HepG2 (cell line): ENCODE measurements around the gene IRF1. TPM values are rescaled to one million over a fixed set of nuclear protein-coding genes. Genes with fewer than 3 reads are reported as not detected.

Experiments
- ATAC-seq: fragments of 200-7000 bp; cut with Tn5 transposase; 3 replicates; pipeline ENCODE4 v1.9.1; 2020; ENCODE audit warnings: mild to moderate bottlenecking, moderate library complexity
- BruUV-seq: library from RNA; stranded (reverse); fragments of 400-500 nt; replicated peaks from 2 replicates; lab custom pipeline; 2021; lab: Mats Ljungman, UMichigan
- CTCF ChIA-PET: fragments of 300-600 bp; formaldehyde crosslinking; extraction: SDS; loops from one replicate; lab custom pipeline; 2021; ENCODE audit warnings: low total read pairs, inconsistent platforms, low intra/inter-chr PET ratio; lab: Yijun Ruan, JAX
- POLR2A ChIA-PET: fragments of 350-600 bp; sonication (Branson Sonifier 250); formaldehyde crosslinking; loops from one replicate; lab custom pipeline; 2020; ENCODE audit warnings: antibody characterized with exemption, inconsistent platforms; lab: Yijun Ruan, JAX
- DNase-seq: peaks from one replicate; pipeline ENCODE4 v3.0.0-alpha.2; 2015; ENCODE audit warnings: low spot score
- FAIRE-seq: peaks from 3 replicates; lab custom pipeline; 2011; peaks lifted over from hg19 to GRCh38; lab: Jason Lieb, UNC
- H2AFZ ChIP-seq: one replicate; pipeline ENCODE4 v1.6.1; 2011; ENCODE audit warnings: low read length, inconsistent platforms
- H3K27ac ChIP-seq: fragments of 300-600 bp; 3 replicates; pipeline ENCODE4 v1.8.0; 2011; ENCODE audit warnings: mixed run types, mild to moderate bottlenecking, mixed read lengths, low read length, inconsistent platforms; ENCODE audit not compliant: insufficient read depth; ENCODE audit errors: extremely low read length
- H3K27me3 ChIP-seq, 2 experiments: fragments of 200-600 bp in 1 of 2; 2 replicates in 1 of 2; 3 replicates in 1 of 2; pipeline versions ENCODE4 v1.6.0 to v1.8.0; 2011; ENCODE audit warnings: low read length in 2 of 2, mild to moderate bottlenecking in 2 of 2, moderate library complexity in 2 of 2, inconsistent platforms in 1 of 2; ENCODE audit not compliant: insufficient read depth in 2 of 2, control insufficient read depth in 1 of 2
- H3K36me3 ChIP-seq, 2 experiments: fragments of 200-600 bp in 1 of 2; replicated peaks in 1 of 2; 2 replicates in 1 of 2; 3 replicates in 1 of 2; pipeline versions ENCODE4 v1.5.1 to v1.8.0; 2011; ENCODE audit warnings: low read length in 2 of 2, inconsistent platforms in 1 of 2; ENCODE audit not compliant: insufficient read depth in 2 of 2, control insufficient read depth in 1 of 2
- H3K4me1 ChIP-seq: 2 replicates; pipeline ENCODE4 v1.5.1; 2012; ENCODE audit warnings: low read length, inconsistent platforms; ENCODE audit not compliant: insufficient read depth
- H3K4me2 ChIP-seq: 2 replicates; pipeline ENCODE4 v1.6.0; 2011; ENCODE audit warnings: low read depth, low read length, inconsistent platforms
- H3K4me3 ChIP-seq, 3 experiments: fragments of 200-600 bp in 1 of 3; sonication (generic), shearing (Covaris generic) in 1 of 3; replicated peaks in 1 of 3; 2 replicates each; pipeline ENCODE4 v1.5.1; 2011 to 2016; ENCODE audit warnings: low read length in 3 of 3, inconsistent platforms in 2 of 3, low read depth in 2 of 3, mild to moderate bottlenecking in 2 of 3, control low read depth in 1 of 3, mixed read lengths in 1 of 3; ENCODE audit not compliant: insufficient read depth in 1 of 3
- H3K79me2 ChIP-seq: one replicate; pipeline ENCODE4 v1.6.1; 2011; ENCODE audit warnings: low read length, inconsistent platforms; ENCODE audit not compliant: insufficient read depth
- H3K9ac ChIP-seq: 2 replicates; pipeline ENCODE4 v1.6.0; 2011; ENCODE audit warnings: mild to moderate bottlenecking, low read depth, low read length, inconsistent platforms; ENCODE audit not compliant: insufficient read depth
- H3K9me3 ChIP-seq: 2 replicates; pipeline ENCODE4 v1.5.1; 2012; ENCODE audit warnings: mild to moderate bottlenecking, low read length
- H4K20me1 ChIP-seq: 2 replicates; pipeline ENCODE4 v1.6.0; 2011; ENCODE audit warnings: inconsistent platforms, mild to moderate bottlenecking, low read length, moderate library complexity; ENCODE audit not compliant: insufficient read depth
- ATRX ChIP-seq: sonication (generic); formaldehyde crosslinking; IDR thresholded peaks from 2 replicates; pipeline ENCODE4 v1.4.0; 2020; ENCODE audit warnings: missing genetic modification reagents, borderline replicate concordance
- FOXP1 ChIP-seq, 2 experiments: fragments of 450-650 bp in 1 of 2; IDR thresholded peaks; 2 replicates each; pipeline ENCODE4 v1.6.1; 2017 to 2018; ENCODE audit warnings: antibody characterized with exemption in 1 of 2
- GABPB1 ChIP-seq: IDR thresholded peaks from 2 replicates; pipeline ENCODE4 v1.6.1; 2016; ENCODE audit warnings: mild to moderate bottlenecking, missing genetic modification reagents, moderate library complexity, missing compliant biosample characterization
- HIVEP1 ChIP-seq: sonication (generic); formaldehyde crosslinking; IDR thresholded peaks from 2 replicates; pipeline ENCODE4 v1.4.0; 2020; ENCODE audit warnings: mild to moderate bottlenecking, missing genetic modification reagents
- HNF4A ChIP-seq: sonication (generic); formaldehyde crosslinking; IDR thresholded peaks from 2 replicates; pipeline ENCODE4 v1.4.0; 2020; ENCODE audit warnings: missing genetic modification reagents
- KLF16 ChIP-seq, 2 experiments: sonication (generic) in 1 of 2; formaldehyde crosslinking in 1 of 2; IDR thresholded peaks; 2 replicates each; pipeline versions ENCODE4 v1.6.1 to v1.8.0; 2016 to 2023; ENCODE audit warnings: missing genetic modification reagents in 2 of 2, missing compliant biosample characterization in 1 of 2
- NFATC3 ChIP-seq: sonication (generic); formaldehyde crosslinking; IDR thresholded peaks from 2 replicates; pipeline ENCODE4 v1.5.1; 2020; ENCODE audit warnings: mild to moderate bottlenecking, missing genetic modification reagents
- PAWR ChIP-seq: sonication (generic); formaldehyde crosslinking; IDR thresholded peaks from 2 replicates; pipeline ENCODE4 v1.4.0; 2020; ENCODE audit warnings: missing genetic modification reagents, mild to moderate bottlenecking, borderline replicate concordance
- PHF20 ChIP-seq: sonication (generic); formaldehyde crosslinking; IDR thresholded peaks from 2 replicates; pipeline ENCODE4 v1.5.0; 2020; ENCODE audit warnings: mild to moderate bottlenecking, missing genetic modification reagents
- POLR2AphosphoS2 ChIP-seq: IDR thresholded peaks from 2 replicates; pipeline ENCODE4 v1.6.1; 2011; ENCODE audit warnings: low read depth, low read length, improper control_type of control experiment
- PTBP1 ChIP-seq: fragments of 200-400 bp; formaldehyde crosslinking; IDR thresholded peaks from 2 replicates; pipeline ENCODE4 v1.6.1; 2018; ENCODE audit warnings: low read length, low read depth; ENCODE audit not compliant: poor library complexity, severe bottlenecking
- RAD51 ChIP-seq: fragments of 450-650 bp; IDR thresholded peaks from 2 replicates; pipeline ENCODE4 v1.6.1; 2016; ENCODE audit warnings: borderline replicate concordance
- RARG ChIP-seq: sonication (generic); formaldehyde crosslinking; IDR thresholded peaks from 2 replicates; pipeline ENCODE4 v1.4.0; 2020; ENCODE audit warnings: low read depth, mild to moderate bottlenecking, missing genetic modification reagents
- RBFOX2 ChIP-seq: fragments of 200-400 bp; formaldehyde crosslinking; IDR thresholded peaks from 2 replicates; pipeline ENCODE4 v1.6.1; 2017; ENCODE audit warnings: low read depth, mild to moderate bottlenecking, low read length
- SNRNP70 ChIP-seq: fragments of 200-400 bp; formaldehyde crosslinking; IDR thresholded peaks from 2 replicates; pipeline ENCODE4 v1.6.1; 2017; ENCODE audit warnings: mild to moderate bottlenecking, low read depth, low read length, moderate library complexity
- STAT6 ChIP-seq: sonication (generic); formaldehyde crosslinking; IDR thresholded peaks from 2 replicates; pipeline ENCODE4 v1.4.0; 2020; ENCODE audit warnings: missing genetic modification reagents, mild to moderate bottlenecking, borderline replicate concordance
- TBX3 ChIP-seq: fragments of 450-650 bp; IDR thresholded peaks from 2 replicates; pipeline ENCODE4 v1.6.1; 2017; ENCODE audit warnings: antibody characterized with exemption, mild to moderate bottlenecking, inconsistent platforms, borderline replicate concordance
- ZFP90 ChIP-seq: sonication (generic); formaldehyde crosslinking; IDR thresholded peaks from 2 replicates; pipeline ENCODE4 v1.8.0; 2022; ENCODE audit warnings: missing genetic modification reagents, mild to moderate bottlenecking, inconsistent platforms, borderline replicate concordance
- ZMYM2 ChIP-seq: sonication (generic); formaldehyde crosslinking; IDR thresholded peaks from 2 replicates; pipeline ENCODE4 v1.8.0; 2022; ENCODE audit warnings: mild to moderate bottlenecking, missing genetic modification reagents
- ZNF10 ChIP-seq: sonication (generic); formaldehyde crosslinking; IDR thresholded peaks from 2 replicates; pipeline ENCODE4 v1.4.0; 2020; ENCODE audit warnings: mild to moderate bottlenecking, low read depth, missing genetic modification reagents, borderline replicate concordance
- ZNF530 ChIP-seq: sonication (generic); formaldehyde crosslinking; IDR thresholded peaks from 2 replicates; pipeline ENCODE4 v1.5.0; 2020; ENCODE audit warnings: low read depth, mild to moderate bottlenecking, missing genetic modification reagents
- ZNF891 ChIP-seq: sonication (generic); formaldehyde crosslinking; IDR thresholded peaks from 2 replicates; pipeline ENCODE4 v1.5.0; 2020; ENCODE audit warnings: mild to moderate bottlenecking, missing genetic modification reagents
- WGBS: methylation state at CpG from one replicate; pipeline ENCODE4 v1.1.6; 2017; ENCODE audit warnings: low lambda C conversion rate; 5-methylcytosine and 5-hydroxymethylcytosine counted together
- in situ Hi-C: cut with HindIII; loops from 2 replicates; pipeline ENCODE4 v1.10.0; 2017; ENCODE audit warnings: low pct_unique_long_range_greater_than_20kb; ENCODE audit not compliant: extremely low pct_ligation_motif_present
- intact Hi-C: fragments of 100-400 bp; cut with micrococcal nuclease; formaldehyde crosslinking; loops from one replicate; pipeline ENCODE4 v1.10.0; 2022; ENCODE audit not compliant: unreplicated experiment
- polyA plus RNA-seq, 8 experiments: library from polyadenylated mRNA; depleted of rRNA in 3 of 8; stranded (reverse) in 7 of 8; unstranded in 1 of 8; fragments of >200 nt; fragmentation: Illumina TruSeq in 4 of 8; extraction: Trizol in 4 of 8; gene quantifications; 2 replicates each; pipeline versions ENCODE4 v1.2.1 to v1.2.3, GENCODE V29; 2011 to 2016; ENCODE audit warnings: low read depth in 4 of 8, missing spikeins in 1 of 8, mixed read lengths in 1 of 8; ENCODE audit not compliant: insufficient read depth in 1 of 8
- total RNA-seq, 5 experiments: library from RNA; depleted of rRNA; stranded (reverse); fragments of >200 nt; fragmentation: Illumina TruSeq; extraction: Trizol; gene quantifications; 2 replicates each; pipeline ENCODE4 v1.2.3, GENCODE V29; 2016; ENCODE audit warnings: low read depth in 1 of 5

Gene IRF1
- total and polyA plus RNA-seq, 2 of the 13 experiments (the other 11 are each of a cell fraction or from before 2014, with no cell fraction given): 4.1 to 8.8 TPM

- Histone ChIP-seq H3K79me2 (no peaks in the 10 kb centered on the region), H3K36me3 (no peaks in the 10 kb centered on the region), H3K4me2 (peak overlapping the region; percentile 95), H3K27me3 (no peaks in the 10 kb centered on the region), H3K27ac (peak overlapping the region; percentile 81), H3K4me1 (peaks cover 65% of the 10 kb centered on the region), H3K4me3 (peak overlapping the region; percentile 73 to 91 (median 88)), H2AFZ (no peak overlapping the region), H3K9ac (peak overlapping the region; percentile 73), H4K20me1 (no peaks in the 10 kb centered on the region), H3K9me3 (no peaks in the 10 kb centered on the region)
- DNase-seq (peak; percentile 64), FAIRE-seq (no peak), ATAC-seq (peak; percentile 63)
- TSS peak; percentile 76 for BruUV-seq
- 1% methylated on average over 21 of the region's 62 CpGs for WGBS
- intact Hi-C loops: loop anchor here (2.0 to 5.0 kb wide), 2 partner anchors 20 to 35 kb away; no protein-coding TSS in a partner anchor
- in situ Hi-C loops: loop anchor here (10.0 kb wide), 3 partner anchors 72 to 202 kb away; partner anchors contain the start of gene SLC22A4
- CTCF ChIA-PET: no interaction called here
- POLR2A ChIA-PET: interaction anchor here (0.9 to 6.9 kb wide), 28 partner anchors 8 to 555 kb away, joined by 3 to 86 read pairs (median 8); partner anchors contain the start of genes GDF9, HSPA4, SLC22A4 and SLC22A5
- TF ChIP-seq ZFP90: 0 out of 2 replicates have a peak, but pooled peaks have one; percentile 42
- peak; percentile 83 for TF ChIP-seq RBFOX2
- peak; percentile 70; the same call in 1 of the 2 replicates for TF ChIP-seq HIVEP1 (CRISPR knock-in tag)
- no peak for TF ChIP-seq POLR2AphosphoS2
- no peak for TF ChIP-seq PAWR (CRISPR knock-in tag)
- no peak for TF ChIP-seq TBX3
- TF ChIP-seq GABPB1: peak; percentile 74
- no peak for TF ChIP-seq PTBP1
- peak in 1 of 2 experiments; percentile 16; a peak in 1 of 4 replicates for TF ChIP-seq KLF16 (CRISPR knock-in tag; IDR thresholded peaks at IDR 0.05)
- TF ChIP-seq PHF20: no peak; the same call in none of the 2 replicates
- no peak for TF ChIP-seq RARG (CRISPR knock-in tag)
- no peak for TF ChIP-seq STAT6 (CRISPR knock-in tag)
- TF ChIP-seq ZNF891 (CRISPR knock-in tag): no peak
- TF ChIP-seq NFATC3 (CRISPR knock-in tag): no peak
- TF ChIP-seq ZMYM2 (CRISPR knock-in tag): peak; percentile 55; the same call in 1 of the 2 replicates
- no peak for TF ChIP-seq RAD51
- TF ChIP-seq ZNF10 (CRISPR knock-in tag): no peak
- no peak for TF ChIP-seq SNRNP70
- TF ChIP-seq ATRX (CRISPR knock-in tag): 0 out of 2 replicates have a peak, but pooled peaks have one; percentile 61
- TF ChIP-seq HNF4A (CRISPR knock-in tag): no peak
- TF ChIP-seq ZNF530 (CRISPR knock-in tag): no peak
- no peak for TF ChIP-seq FOXP1 (IDR thresholded peaks at IDR 0.05)
- TF ChIP-seq FOXP1 (CRISPR knock-in tag; IDR thresholded peaks at IDR 0.05): no peak
Observed at GRCh38 chr5:132496631-132497487, 6.3 kb upstream of the IRF1 start.
